Measurements from ENCODE around the gene FNDC11.
A peak's percentile ranks its signal among the peaks of the same experiment; 100 is the strongest.

The FNDC11 gene

DNA sequence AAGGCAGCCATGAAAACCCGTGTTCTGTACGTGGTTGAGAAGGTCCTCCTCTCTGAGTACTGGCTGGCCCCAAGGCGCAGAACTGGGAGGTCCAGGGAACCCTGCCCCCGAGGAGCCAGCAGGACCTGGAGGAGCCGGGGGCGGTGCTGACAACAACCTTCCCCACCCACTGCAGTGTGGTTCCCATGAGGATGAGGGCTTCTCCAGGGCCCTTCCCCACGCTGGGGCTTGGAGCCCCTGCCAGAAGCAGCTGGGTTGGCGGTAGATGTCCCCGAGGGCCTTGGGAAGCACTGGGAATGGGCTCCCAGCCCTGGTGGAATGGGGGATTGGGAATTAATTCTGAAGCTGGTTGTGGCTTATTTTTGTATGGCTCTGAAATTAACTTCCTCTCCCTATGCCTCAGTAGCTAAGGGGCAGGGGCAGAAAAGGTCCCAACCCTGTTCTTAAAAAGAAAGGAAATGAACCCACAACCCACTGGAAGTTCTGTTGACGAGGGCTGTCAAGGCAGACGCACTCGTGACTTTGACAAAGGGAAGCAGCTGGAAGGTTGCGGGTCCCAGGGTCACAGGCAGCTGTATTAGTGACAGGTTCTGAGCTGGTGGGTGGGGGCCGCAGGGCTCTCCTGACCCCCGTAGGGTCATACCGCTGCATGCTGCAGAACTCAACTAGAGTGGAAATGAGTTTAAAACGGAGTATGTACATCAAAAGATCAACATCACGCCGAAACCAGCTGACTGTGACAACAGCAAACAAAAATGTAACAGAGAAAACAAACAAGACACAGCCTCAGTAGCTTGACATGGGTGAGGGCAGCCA lies 34.0 kb downstream of the FNDC11 start:
- no peak for DNase-seq (ENCODE audit: low read depth)
- no peak overlapping the region for H3K4me3 ChIP-seq (ENCODE audit: control insufficient read depth, low read depth, low read length)
- TF ChIP-seq, protein P1, sequence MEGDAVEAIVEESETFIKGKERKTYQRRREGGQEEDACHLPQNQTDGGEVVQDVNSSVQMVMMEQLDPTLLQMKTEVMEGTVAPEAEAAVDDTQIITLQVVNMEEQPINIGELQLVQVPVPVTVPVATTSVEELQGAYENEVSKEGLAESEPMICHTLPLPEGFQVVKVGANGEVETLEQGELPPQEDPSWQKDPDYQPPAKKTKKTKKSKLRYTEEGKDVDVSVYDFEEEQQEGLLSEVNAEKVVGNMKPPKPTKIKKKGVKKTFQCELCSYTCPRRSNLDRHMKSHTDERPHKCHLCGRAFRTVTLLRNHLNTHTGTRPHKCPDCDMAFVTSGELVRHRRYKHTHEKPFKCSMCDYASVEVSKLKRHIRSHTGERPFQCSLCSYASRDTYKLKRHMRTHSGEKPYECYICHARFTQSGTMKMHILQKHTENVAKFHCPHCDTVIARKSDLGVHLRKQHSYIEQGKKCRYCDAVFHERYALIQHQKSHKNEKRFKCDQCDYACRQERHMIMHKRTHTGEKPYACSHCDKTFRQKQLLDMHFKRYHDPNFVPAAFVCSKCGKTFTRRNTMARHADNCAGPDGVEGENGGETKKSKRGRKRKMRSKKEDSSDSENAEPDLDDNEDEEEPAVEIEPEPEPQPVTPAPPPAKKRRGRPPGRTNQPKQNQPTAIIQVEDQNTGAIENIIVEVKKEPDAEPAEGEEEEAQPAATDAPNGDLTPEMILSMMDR (conservative IDR thresholded peaks at IDR 0.05; ENCODE audit: control insufficient read depth, insufficient read depth, low read depth, low read length), result no peak

DNA sequence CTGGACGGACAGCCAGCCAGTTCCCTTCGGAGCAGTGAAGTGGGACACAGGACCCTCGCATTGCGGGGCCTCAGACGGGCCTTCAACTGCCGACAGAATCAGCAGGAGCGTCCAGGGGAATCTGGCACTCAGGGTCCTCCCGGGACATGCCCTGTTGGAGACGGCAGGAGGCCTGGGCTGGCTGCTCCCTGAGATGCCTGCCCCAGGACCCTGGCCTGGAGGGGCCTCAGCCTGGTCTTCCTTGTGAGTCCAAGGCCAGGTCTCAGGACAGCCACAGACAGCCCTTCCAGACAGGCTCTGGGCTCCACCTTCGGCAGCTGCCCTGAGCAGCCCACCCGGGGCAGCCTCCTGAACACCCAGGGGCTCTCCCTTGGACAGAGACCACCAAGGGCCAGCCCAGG lies 34.7 kb downstream of the FNDC11 start:
- no peak for DNase-seq (ENCODE audit: low read depth)
- no peak overlapping the region for H3K4me3 ChIP-seq (ENCODE audit: control insufficient read depth, low read depth, low read length)
- TF ChIP-seq, protein P1 (conservative IDR thresholded peaks at IDR 0.05; ENCODE audit: control insufficient read depth, insufficient read depth, low read depth, low read length), result no peak

DNA sequence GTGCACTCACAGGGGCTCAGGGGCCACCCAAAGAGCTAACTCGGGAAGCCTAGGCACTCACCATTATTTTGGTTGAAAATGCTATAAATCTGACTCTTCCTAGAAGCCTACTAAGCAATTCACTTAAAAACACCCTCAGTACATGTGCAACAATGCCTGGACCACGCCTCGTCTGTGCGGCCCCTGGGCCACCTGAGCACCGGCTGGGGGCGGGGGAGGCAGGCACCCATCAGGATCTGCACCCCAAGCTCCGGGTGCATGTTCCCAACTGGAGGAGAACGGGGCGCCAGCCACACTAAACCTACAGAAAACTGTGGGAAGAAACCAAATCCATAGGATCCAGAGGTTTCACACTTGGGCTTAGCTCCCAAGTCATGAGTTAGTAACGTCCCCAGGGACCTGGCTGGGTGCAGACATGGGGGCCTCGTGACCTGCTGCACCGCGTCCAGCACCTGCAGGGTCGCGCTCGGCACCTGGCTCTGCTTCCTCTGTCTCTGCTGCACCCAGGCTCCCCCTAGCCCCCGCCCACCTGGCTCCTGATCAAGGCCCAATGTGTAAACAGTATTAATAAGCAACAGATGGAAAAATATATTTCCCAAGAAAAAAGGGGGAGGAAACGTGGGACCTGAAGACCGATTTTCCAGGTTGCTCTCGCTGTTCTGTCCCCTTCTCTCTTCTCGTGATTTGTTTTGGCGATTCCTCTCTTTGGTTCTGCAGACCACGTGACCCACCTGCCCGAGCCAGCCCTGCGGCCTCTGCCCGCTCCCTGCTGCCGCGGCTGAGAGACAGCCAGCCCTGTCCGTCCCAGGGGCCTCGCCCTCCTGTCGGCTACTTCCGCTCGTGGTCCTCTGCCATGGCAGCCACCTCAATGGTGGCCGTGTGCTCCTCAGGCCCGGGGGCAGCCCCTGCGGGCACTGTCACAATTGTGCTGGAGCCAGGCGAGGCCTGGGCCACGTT lies 35.6 kb downstream of the FNDC11 start:
- H3K4me3 ChIP-seq (ENCODE audit: control insufficient read depth, low read depth, low read length), result no peak overlapping the region
- peak; percentile 13 for DNase-seq (ENCODE audit: low read depth)
- TF ChIP-seq, protein P1 (conservative IDR thresholded peaks at IDR 0.05; ENCODE audit: control insufficient read depth, insufficient read depth, low read depth, low read length), result no peak

DNA sequence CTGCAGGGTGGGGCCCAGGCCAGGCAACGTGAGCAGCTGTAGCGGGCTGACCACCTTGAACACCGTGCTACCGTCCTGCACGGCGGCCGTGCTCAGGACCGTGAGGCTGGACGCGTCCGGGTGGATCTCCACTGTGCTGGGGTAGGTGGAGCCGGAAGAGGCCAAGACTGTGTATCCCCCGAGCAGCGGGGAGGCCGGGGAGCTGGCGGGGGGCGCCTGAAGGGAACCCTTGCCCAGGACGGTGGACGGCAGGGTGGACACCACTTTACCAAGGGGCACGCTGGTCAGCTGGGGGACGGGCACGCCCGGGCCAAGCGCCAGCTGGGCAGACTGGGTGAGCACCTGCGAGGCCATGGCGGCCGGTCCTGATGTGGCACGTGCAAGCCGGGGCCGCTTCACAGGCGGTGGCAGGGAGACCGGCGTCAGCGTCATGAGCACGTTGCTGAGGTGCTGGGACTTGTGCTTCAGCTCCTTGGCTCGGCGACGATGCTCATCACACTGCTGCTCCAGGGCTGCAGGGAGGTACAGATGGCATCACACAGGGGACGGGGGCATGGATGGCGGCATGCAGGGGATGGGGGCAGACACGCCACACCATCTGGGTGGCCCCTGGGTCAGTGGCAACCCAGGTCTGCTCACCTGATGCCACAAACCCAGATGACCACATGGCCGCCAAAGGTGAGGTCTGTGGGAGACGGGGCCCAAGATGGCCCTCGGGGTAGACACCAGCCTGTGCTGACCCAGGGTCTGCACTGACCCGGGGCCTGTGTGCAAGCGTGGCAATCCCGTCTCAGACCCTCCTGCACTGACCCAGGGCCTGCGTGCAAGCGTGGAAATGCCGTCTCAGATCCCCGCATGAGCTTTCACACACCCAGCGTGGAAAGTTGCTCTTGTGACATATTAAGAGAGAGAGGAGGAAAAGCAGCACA lies 36.5 kb downstream of the FNDC11 start:
- no peak overlapping the region for H3K4me3 ChIP-seq (ENCODE audit: control insufficient read depth, low read depth, low read length)
- TF ChIP-seq, protein P1 (conservative IDR thresholded peaks at IDR 0.05; ENCODE audit: control insufficient read depth, insufficient read depth, low read depth, low read length), result no peak
- no peak for DNase-seq (ENCODE audit: low read depth)

DNA sequence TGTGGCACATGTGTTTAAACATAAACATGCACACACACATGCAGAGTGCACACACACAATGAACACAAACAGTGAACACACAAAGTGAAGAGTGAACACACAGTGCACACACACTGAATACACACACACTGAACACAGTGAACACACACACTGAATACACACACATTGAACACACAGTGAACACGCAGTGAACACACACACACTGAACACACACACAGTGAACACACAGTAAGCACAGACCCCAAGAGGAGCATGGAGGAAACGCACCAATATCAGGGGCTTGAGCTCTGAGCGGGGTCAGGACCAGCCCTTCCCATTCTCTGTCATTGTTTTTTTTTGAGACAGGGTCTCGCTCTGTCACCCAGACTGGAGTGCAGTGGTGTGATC lies 37.2 kb downstream of the FNDC11 start:
- TF ChIP-seq, protein P1 (conservative IDR thresholded peaks at IDR 0.05; ENCODE audit: control insufficient read depth, insufficient read depth, low read depth, low read length), result no peak
- no peak for DNase-seq (ENCODE audit: low read depth)

DNA sequence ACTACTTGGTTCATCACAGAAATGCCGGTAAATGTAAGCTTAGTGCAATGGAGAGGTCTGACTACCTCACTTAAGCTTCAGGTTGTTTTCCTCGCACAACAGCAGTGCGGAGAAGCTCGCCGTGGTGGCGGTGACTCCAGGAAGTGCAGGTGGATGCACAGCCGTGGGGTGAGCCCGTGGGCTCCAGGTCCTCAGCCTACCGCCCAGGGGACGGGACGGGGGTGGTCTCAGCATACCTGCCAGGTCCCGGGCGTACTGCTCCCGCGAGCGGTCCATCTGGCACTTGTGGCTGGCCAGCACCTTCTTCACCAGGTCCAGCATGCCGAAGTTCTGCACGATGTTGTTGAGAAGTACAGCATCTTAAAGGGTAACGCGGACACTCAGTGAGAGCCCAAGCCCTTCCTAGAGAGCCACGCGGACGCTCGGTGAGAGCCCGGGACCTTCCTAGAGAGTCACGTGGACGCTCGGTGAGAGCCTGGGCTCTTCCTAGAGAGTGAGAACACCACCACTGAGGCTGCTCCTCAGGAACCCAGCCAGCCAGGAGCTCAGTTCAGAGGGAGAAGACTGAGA lies 37.9 kb downstream of the FNDC11 start:
- TF ChIP-seq, protein P1 (conservative IDR thresholded peaks at IDR 0.05; ENCODE audit: control insufficient read depth, insufficient read depth, low read depth, low read length), result no peak
- H3K4me3 ChIP-seq (ENCODE audit: control insufficient read depth, low read depth, low read length), result no peak overlapping the region
- DNase-seq (ENCODE audit: low read depth), result no peak

More for the DNA sequence above, 37.2 kb downstream of the FNDC11 start:
- no peak overlapping the region for H3K4me3 ChIP-seq (ENCODE audit: control insufficient read depth, low read depth, low read length)

Measured in fibroblast of mammary gland (primary cell).